ENCODE results near the gene COQ9. TPM values are rescaled to one million over a fixed set of nuclear protein-coding genes. Genes with fewer than 3 reads are reported as not detected.

COQ9 gene
- total RNA-seq, 1 experiment from 2014 or later: 77.7 TPM

DNA sequence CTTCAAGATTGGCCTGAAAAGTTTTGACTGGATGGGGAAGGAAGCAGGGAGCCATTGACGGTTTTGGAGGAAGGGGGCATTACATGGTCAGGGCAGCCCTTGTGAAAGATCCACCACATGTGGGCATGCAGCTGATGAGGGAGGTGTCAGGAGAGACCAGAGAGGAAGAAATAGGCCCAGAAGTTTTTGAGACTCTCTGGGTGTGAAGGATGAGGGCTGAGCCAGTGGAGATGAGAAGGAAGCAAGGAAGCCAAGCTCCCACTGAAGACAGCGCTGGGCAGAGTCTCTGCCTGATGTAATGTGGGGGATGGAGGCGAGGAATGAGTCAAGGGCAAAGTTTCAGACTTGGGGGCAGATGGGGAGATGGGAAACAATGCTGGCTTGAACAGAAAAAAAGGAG, 42.2 kb upstream of the COQ9 start:
- H3K4me3 Mint-ChIP-seq (ENCODE audit: low read depth, unreplicated experiment): no peak overlapping the region
- peaks cover 24% of the 10 kb centered on the region for H3K4me1 Mint-ChIP-seq (ENCODE audit: low read depth, unreplicated experiment)
- no peak overlapping the region for H3K27ac Mint-ChIP-seq (ENCODE audit: unreplicated experiment)
- intact Hi-C loops (cut with micrococcal nuclease; ENCODE audit: unreplicated experiment): no loop called here
- H3K9me3 Mint-ChIP-seq (ENCODE audit: low read depth, unreplicated experiment): no peaks in the 10 kb centered on the region
- BruUV-seq (replicated peaks): no TSS peak
- no peaks in the 10 kb centered on the region for H3K36me3 Mint-ChIP-seq (ENCODE audit: insufficient read depth, unreplicated experiment)
- TF ChIP-seq, protein P1, sequence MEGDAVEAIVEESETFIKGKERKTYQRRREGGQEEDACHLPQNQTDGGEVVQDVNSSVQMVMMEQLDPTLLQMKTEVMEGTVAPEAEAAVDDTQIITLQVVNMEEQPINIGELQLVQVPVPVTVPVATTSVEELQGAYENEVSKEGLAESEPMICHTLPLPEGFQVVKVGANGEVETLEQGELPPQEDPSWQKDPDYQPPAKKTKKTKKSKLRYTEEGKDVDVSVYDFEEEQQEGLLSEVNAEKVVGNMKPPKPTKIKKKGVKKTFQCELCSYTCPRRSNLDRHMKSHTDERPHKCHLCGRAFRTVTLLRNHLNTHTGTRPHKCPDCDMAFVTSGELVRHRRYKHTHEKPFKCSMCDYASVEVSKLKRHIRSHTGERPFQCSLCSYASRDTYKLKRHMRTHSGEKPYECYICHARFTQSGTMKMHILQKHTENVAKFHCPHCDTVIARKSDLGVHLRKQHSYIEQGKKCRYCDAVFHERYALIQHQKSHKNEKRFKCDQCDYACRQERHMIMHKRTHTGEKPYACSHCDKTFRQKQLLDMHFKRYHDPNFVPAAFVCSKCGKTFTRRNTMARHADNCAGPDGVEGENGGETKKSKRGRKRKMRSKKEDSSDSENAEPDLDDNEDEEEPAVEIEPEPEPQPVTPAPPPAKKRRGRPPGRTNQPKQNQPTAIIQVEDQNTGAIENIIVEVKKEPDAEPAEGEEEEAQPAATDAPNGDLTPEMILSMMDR (IDR thresholded peaks at IDR 0.05; ENCODE audit: unreplicated experiment): no peak
- H3K27me3 Mint-ChIP-seq (ENCODE audit: unreplicated experiment): peaks cover 23% of the 10 kb centered on the region
- DNase-seq: no peak
- CTCF ChIA-PET: interaction anchor here (0.7 to 1.7 kb wide), 2 partner anchors 12 to 28 kb away, joined by 3 to 8 read pairs; no protein-coding TSS in a partner anchor

DNA sequence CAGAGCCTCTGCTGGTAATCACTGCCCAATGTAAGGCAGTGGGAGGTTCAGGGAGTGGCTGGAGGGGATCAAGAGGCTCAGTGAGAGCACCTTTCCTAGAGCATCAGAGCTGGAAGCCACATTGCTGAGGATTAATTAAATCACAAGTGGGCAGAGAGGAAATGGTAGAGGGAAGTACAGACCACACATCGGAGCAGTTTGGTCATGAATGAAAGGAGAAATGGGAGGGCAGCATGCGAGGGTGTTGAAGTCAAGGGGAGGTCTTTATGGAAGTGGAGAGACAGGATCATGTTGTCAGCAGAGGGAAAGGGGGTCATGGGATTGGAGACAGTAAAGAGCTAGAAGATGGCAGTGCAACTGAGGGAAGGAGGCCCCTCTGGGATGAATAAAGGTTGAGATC, 40.4 kb upstream of the COQ9 start:
- Mint-ChIP-seq H3K27me3 (ENCODE audit: unreplicated experiment) (peaks cover 23% of the 10 kb centered on the region), H3K9me3 (ENCODE audit: low read depth, unreplicated experiment) (no peaks in the 10 kb centered on the region), H3K4me3 (ENCODE audit: low read depth, unreplicated experiment) (no peak overlapping the region), H3K4me1 (ENCODE audit: low read depth, unreplicated experiment) (peaks cover 31% of the 10 kb centered on the region), H3K27ac (ENCODE audit: unreplicated experiment) (no peak overlapping the region), H3K36me3 (ENCODE audit: insufficient read depth, unreplicated experiment) (no peaks in the 10 kb centered on the region)
- TF ChIP-seq, protein P1 (IDR thresholded peaks at IDR 0.05; ENCODE audit: unreplicated experiment): no peak
- intact Hi-C loops (cut with micrococcal nuclease; ENCODE audit: unreplicated experiment): no loop called here
- no peak for DNase-seq
- CTCF ChIA-PET: interaction anchor here (0.8 kb wide), 1 partner anchor 12 kb away, joined by 4 read pairs; no protein-coding TSS in a partner anchor
- BruUV-seq (replicated peaks): no TSS peak

DNA sequence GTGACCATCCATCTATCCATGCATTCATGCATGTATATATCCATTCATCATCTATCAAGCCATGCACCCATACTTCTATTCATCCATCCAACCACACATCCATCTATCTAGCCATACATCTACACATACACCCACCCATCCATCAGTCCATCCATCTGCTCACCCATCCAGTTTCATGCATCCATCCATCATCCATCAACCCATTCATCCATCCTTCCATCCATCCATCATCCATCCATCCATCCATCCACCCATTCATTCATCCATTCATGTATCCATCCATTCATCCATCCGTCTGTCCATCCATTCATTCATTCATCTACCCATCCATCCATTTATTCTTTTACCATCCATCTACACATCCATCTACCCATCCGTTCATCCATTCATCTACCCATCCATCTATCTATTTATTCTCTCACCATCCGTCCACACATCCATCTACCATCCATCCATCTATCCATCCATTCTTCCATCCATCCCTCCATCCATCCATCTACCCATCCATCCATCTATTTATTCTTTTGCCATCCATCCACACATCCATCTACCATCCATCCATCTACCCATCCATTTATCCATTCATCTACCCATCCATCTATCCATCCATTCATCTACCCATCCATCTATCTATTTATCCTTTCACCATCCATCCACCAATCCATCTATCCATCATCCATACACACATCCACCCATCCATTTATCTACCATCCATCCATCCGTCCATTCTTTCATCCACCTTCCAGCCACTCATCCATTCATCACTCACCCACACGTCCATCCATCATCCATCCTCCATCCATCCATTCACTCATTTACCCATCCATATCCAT, 39.5 kb upstream of the COQ9 start:
- no peak overlapping the region for H3K4me3 Mint-ChIP-seq (ENCODE audit: low read depth, unreplicated experiment)
- H3K27me3 Mint-ChIP-seq (ENCODE audit: unreplicated experiment): peaks cover 23% of the 10 kb centered on the region
- TF ChIP-seq, protein P1 (IDR thresholded peaks at IDR 0.05; ENCODE audit: unreplicated experiment): no peak
- intact Hi-C loops (cut with micrococcal nuclease; ENCODE audit: unreplicated experiment): no loop called here
- H3K36me3 Mint-ChIP-seq (ENCODE audit: insufficient read depth, unreplicated experiment): no peaks in the 10 kb centered on the region
- DNase-seq: no peak
- no peak overlapping the region for H3K27ac Mint-ChIP-seq (ENCODE audit: unreplicated experiment)
- peaks cover 31% of the 10 kb centered on the region for H3K4me1 Mint-ChIP-seq (ENCODE audit: low read depth, unreplicated experiment)
- no peaks in the 10 kb centered on the region for H3K9me3 Mint-ChIP-seq (ENCODE audit: low read depth, unreplicated experiment)
- BruUV-seq (replicated peaks): no TSS peak
- CTCF ChIA-PET: no interaction called here

DNA sequence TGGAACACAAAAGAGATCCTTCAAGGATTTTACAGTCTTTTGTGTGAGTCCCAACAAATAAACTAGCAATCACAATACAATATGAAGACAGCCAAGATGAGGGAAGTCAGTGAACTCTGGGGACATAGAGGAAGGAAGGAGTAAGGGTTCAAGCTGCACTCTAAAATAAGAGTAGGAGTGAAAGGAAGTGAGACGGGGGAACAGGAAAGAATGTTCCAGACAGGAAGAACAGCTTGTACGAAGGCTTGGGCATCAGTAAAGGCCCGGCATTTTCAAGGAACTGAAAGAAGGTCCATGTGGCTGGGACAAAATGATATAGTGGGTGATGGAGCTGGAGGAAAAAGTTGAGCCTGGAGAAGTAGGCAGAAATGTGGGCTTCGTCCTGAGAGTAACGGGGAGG, 38.2 kb upstream of the COQ9 start:
- no peak overlapping the region for H3K27ac Mint-ChIP-seq (ENCODE audit: unreplicated experiment)
- intact Hi-C loops (cut with micrococcal nuclease; ENCODE audit: unreplicated experiment): no loop called here
- BruUV-seq (replicated peaks): no TSS peak
- no peak for DNase-seq
- peaks cover 18% of the 10 kb centered on the region for H3K27me3 Mint-ChIP-seq (ENCODE audit: unreplicated experiment)
- no peak overlapping the region for H3K4me3 Mint-ChIP-seq (ENCODE audit: low read depth, unreplicated experiment)
- CTCF ChIA-PET: no interaction called here
- H3K9me3 Mint-ChIP-seq (ENCODE audit: low read depth, unreplicated experiment): no peaks in the 10 kb centered on the region
- no peaks in the 10 kb centered on the region for H3K36me3 Mint-ChIP-seq (ENCODE audit: insufficient read depth, unreplicated experiment)
- H3K4me1 Mint-ChIP-seq (ENCODE audit: low read depth, unreplicated experiment): peaks cover 31% of the 10 kb centered on the region
- TF ChIP-seq, protein P1 (IDR thresholded peaks at IDR 0.05; ENCODE audit: unreplicated experiment): no peak
